Measurements from ENCODE around the gene KCNIP4. TPM values are rescaled to one million over a fixed set of nuclear protein-coding genes. Genes with fewer than 3 reads are reported as not detected.

The KCNIP4 gene
- total and polyA plus RNA-seq, 2 experiments from 2014 or later: 0.69 to 1.00 TPM

GRCh38 chr4:21467551-21467950 is 481.0 kb downstream of the KCNIP4 start:
- no peak overlapping the region for H3K27ac ChIP-seq

DNA sequence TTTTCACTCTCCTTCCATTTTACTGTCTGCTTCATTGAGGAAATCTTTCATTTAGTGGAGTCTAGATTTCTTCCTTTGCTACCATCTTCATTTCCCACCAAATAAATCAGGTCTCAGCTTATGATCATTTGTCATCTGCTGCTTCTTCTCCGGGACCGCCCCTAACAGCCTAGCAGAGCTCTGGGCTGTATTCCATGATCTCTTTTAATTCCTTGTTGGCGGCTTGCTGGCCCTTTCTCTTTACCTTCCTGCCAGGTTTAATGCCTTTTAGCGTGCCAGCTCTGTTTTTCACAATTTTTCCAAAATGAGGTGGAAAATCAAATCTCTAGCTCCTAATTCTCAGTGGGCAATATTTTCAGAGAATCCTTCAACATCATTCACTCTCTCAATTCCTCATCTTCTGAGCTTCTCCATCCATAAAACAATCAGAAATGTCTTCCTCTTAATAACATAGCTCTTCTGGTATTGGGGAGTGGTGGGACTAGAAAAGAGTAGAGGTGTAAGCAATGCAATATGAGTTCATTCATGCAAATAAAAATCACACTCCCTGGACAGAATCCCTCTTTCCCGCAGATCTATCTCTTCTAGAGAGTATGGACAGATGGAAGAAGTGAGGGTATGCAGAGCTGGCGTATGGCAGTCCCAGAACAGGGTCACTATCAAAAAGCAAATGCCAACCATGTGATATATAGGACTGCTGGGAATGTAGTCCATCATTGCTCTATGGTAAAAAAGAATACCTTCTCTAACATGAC is 491.3 kb downstream of the KCNIP4 start:
- TF ChIP-seq EZH2 (IDR thresholded peaks at IDR 0.05; ENCODE audit: borderline replicate concordance) (no peak), CTCF (IDR thresholded peaks at IDR 0.05; ENCODE audit: poor library complexity) (no peak), EZH2phosphoT487 (IDR thresholded peaks at IDR 0.05; ENCODE audit: low read depth, severe bottlenecking, unreplicated experiment) (no peak)
- Histone ChIP-seq H3K9me3 (ENCODE audit: low read depth) (no peaks in the 10 kb centered on the region), H3K4me2 (no peak overlapping the region), H3K27ac (no peak overlapping the region), H3K79me2 (no peaks in the 10 kb centered on the region), H2AFZ (no peak overlapping the region), H4K20me1 (ENCODE audit: insufficient read depth, poor library complexity, severe bottlenecking) (no peaks in the 10 kb centered on the region), H3K27me3 (no peaks in the 10 kb centered on the region), H3K4me3 (no peak overlapping the region), H3K4me1 (ENCODE audit: insufficient read depth) (no peaks in the 10 kb centered on the region), H3K9me2 (replicated peaks; ENCODE audit: insufficient read depth) (no peaks in the 10 kb centered on the region), H3K36me3 (replicated peaks; ENCODE audit: insufficient read depth, low read depth) (no peaks in the 10 kb centered on the region)
- DNase-seq (ENCODE audit: low spot score): no peak
- 88% methylated on average over 6 of the region's 6 CpGs for WGBS (ENCODE audit: low lambda C conversion rate, missing lambda C conversion rate)

More at GRCh38 chr4:21467551-21467950, 481.0 kb downstream of the KCNIP4 start:
- Histone ChIP-seq H3K36me3 (replicated peaks; ENCODE audit: insufficient read depth, low read depth) (no peaks in the 10 kb centered on the region), H3K9me3 (ENCODE audit: low read depth) (no peaks in the 10 kb centered on the region), H3K9me2 (replicated peaks; ENCODE audit: insufficient read depth) (no peaks in the 10 kb centered on the region), H3K27me3 (peaks cover 5% of the 10 kb centered on the region), H3K4me1 (ENCODE audit: insufficient read depth) (no peaks in the 10 kb centered on the region), H3K4me2 (no peak overlapping the region), H3K4me3 (no peak overlapping the region), H4K20me1 (ENCODE audit: insufficient read depth, poor library complexity, severe bottlenecking) (no peaks in the 10 kb centered on the region), H2AFZ (no peak overlapping the region), H3K79me2 (no peaks in the 10 kb centered on the region)
- TF ChIP-seq EZH2phosphoT487 (IDR thresholded peaks at IDR 0.05; ENCODE audit: low read depth, severe bottlenecking, unreplicated experiment) (no peak), EZH2 (IDR thresholded peaks at IDR 0.05; ENCODE audit: borderline replicate concordance) (no peak), CTCF (IDR thresholded peaks at IDR 0.05; ENCODE audit: poor library complexity) (no peak)
- no peak for DNase-seq (ENCODE audit: low spot score)
- 81% methylated on average over 4 of the region's 4 CpGs for WGBS (ENCODE audit: low lambda C conversion rate, missing lambda C conversion rate)

DNA sequence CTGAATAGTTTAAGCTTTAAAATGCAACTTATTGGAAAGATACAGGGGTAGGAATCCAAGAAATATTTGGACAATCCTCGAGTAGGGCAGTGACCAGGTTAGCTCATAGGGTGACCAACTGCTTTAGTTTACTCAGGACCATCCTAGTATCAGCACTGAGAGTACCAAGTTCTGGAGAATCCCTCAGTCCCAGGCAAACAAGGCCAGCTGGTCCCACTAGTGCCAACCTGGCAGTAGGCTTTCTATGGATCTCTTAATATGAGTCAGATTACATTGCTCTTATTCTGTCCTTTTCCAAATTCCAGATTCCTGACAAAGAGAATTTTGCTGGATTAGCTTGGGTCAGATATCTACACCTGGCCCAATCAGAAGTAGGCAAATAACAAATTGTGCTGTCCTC is 493.7 kb downstream of the KCNIP4 start:
- no peak overlapping the region for H2AFZ ChIP-seq
- TF ChIP-seq EZH2phosphoT487 (IDR thresholded peaks at IDR 0.05; ENCODE audit: low read depth, severe bottlenecking, unreplicated experiment) (no peak), CTCF (IDR thresholded peaks at IDR 0.05; ENCODE audit: poor library complexity) (no peak), EZH2 (IDR thresholded peaks at IDR 0.05; ENCODE audit: borderline replicate concordance) (no peak)
- H4K20me1 ChIP-seq (ENCODE audit: insufficient read depth, poor library complexity, severe bottlenecking): no peaks in the 10 kb centered on the region
- H3K4me1 ChIP-seq (ENCODE audit: insufficient read depth): no peaks in the 10 kb centered on the region
- DNase-seq (ENCODE audit: low spot score): no peak
- no peaks in the 10 kb centered on the region for H3K79me2 ChIP-seq
- no peaks in the 10 kb centered on the region for H3K36me3 ChIP-seq (replicated peaks; ENCODE audit: insufficient read depth, low read depth)
- H3K9me2 ChIP-seq (replicated peaks; ENCODE audit: insufficient read depth): no peaks in the 10 kb centered on the region
- H3K4me2 ChIP-seq: no peak overlapping the region
- H3K27ac ChIP-seq: no peak overlapping the region
- H3K27me3 ChIP-seq: no peaks in the 10 kb centered on the region
- H3K4me3 ChIP-seq: no peak overlapping the region
- 81% methylated on average over 1 of the region's 1 CpG for WGBS (ENCODE audit: low lambda C conversion rate, missing lambda C conversion rate)
- H3K9me3 ChIP-seq (ENCODE audit: low read depth): no peaks in the 10 kb centered on the region

All from hepatocyte (in vitro differentiated cells).